IMR-90 (cell line): ENCODE results near the gene SF3A2.

ENCODE experiments used
- BHLHE40 ChIP-seq: fragments of 150-350 bp; IDR thresholded peaks from 2 replicates; pipeline ENCODE4 v1.6.1; 2016; ENCODE audit warnings: mild to moderate bottlenecking, low read depth, low read length
- CEBPB ChIP-seq: IDR thresholded peaks from 2 replicates; pipeline ENCODE4 v1.6.1; 2012; ENCODE audit warnings: low read depth, low read length, improper control_type of control experiment
- CTCF ChIP-seq: conservative IDR thresholded peaks from 2 replicates; pipeline ENCODE4 v1.5.1; 2012; ENCODE audit warnings: mild to moderate bottlenecking, low read depth, low read length, improper control_type of control experiment
- ELK1 ChIP-seq: fragments of 150-350 bp; IDR thresholded peaks from 2 replicates; pipeline ENCODE4 v1.6.1; 2016; ENCODE audit warnings: low read depth, mild to moderate bottlenecking, low read length, moderate library complexity, borderline replicate concordance
- FOS ChIP-seq: fragments of 150-350 bp; IDR thresholded peaks from 2 replicates; pipeline ENCODE4 v1.6.1; 2016; ENCODE audit warnings: low read depth, low read length
- MAFK ChIP-seq: IDR thresholded peaks from 2 replicates; pipeline ENCODE4 v1.6.1; 2012; ENCODE audit warnings: low read depth, low read length, improper control_type of control experiment
- MXI1 ChIP-seq: IDR thresholded peaks from 2 replicates; pipeline ENCODE4 v1.6.1; 2012; ENCODE audit warnings: low read depth, mild to moderate bottlenecking, low read length, moderate library complexity, borderline replicate concordance
- NFE2L2 ChIP-seq: fragments of 150-350 bp; IDR thresholded peaks from 2 replicates; pipeline ENCODE4 v1.6.1; 2016; ENCODE audit warnings: low read depth, mild to moderate bottlenecking, low read length
- POLR2A ChIP-seq: IDR thresholded peaks from 2 replicates; pipeline ENCODE4 v1.6.1; 2012; ENCODE audit warnings: mild to moderate bottlenecking, low read depth, low read length
- RAD21 ChIP-seq: IDR thresholded peaks from 2 replicates; pipeline ENCODE4 v1.6.1; 2012; ENCODE audit warnings: low read length, improper control_type of control experiment
- RCOR1 ChIP-seq: IDR thresholded peaks from 2 replicates; pipeline ENCODE4 v1.6.1; 2012; ENCODE audit warnings: mild to moderate bottlenecking, low read length, improper control_type of control experiment; ENCODE audit not compliant: insufficient replicate concordance
- RFX5 ChIP-seq: IDR thresholded peaks from 2 replicates; pipeline ENCODE4 v1.8.0; 2012; ENCODE audit warnings: low read depth, mild to moderate bottlenecking, low read length, moderate library complexity
- USF2 ChIP-seq: fragments of 150-350 bp; IDR thresholded peaks from 2 replicates; pipeline ENCODE4 v1.6.1; 2017; ENCODE audit warnings: mild to moderate bottlenecking, antibody characterized with exemption, low read length, low read depth

GRCh38 chr19:2240881-2241760 lies 4.5 kb downstream of the SF3A2 start:
- TF ChIP-seq POLR2A (no peak), RFX5 (no peak), CTCF (no peak), BHLHE40 (no peak), NFE2L2 (no peak), RAD21 (no peak), MXI1 (no peak), ELK1 (no peak), USF2 (no peak), RCOR1 (no peak), MAFK (no peak), CEBPB (no peak), FOS (no peak)
